H9 (cell line): ENCODE measurements around the gene SPEG. TPM values are rescaled to one million over a fixed set of nuclear protein-coding genes. Genes with fewer than 3 reads are reported as not detected.

Experiments used
- DNase-seq: peaks from one replicate; pipeline ENCODE4 v3.0.0-alpha.2; 2017
- H2AFZ ChIP-seq: one replicate; pipeline ENCODE4 v1.6.1; 2013; ENCODE audit warnings: mild to moderate bottlenecking, low read length, control low read depth, moderate library complexity
- H2AK5ac ChIP-seq: 2 replicates; pipeline ENCODE4 v1.6.1; 2013; ENCODE audit warnings: low read length, control low read depth, mixed read lengths; ENCODE audit not compliant: insufficient read length
- H2BK120ac ChIP-seq: one replicate; pipeline ENCODE4 v1.6.1; 2013; ENCODE audit warnings: low read depth, mild to moderate bottlenecking, low read length, control low read depth, inconsistent platforms; ENCODE audit not compliant: poor library complexity, severe bottlenecking
- H2BK12ac ChIP-seq: 2 replicates; pipeline ENCODE4 v1.6.1; 2013; ENCODE audit warnings: low read length, control low read depth, mixed read lengths, low read depth; ENCODE audit not compliant: insufficient read length
- H2BK15ac ChIP-seq: 2 replicates; pipeline ENCODE4 v1.6.1; 2013; ENCODE audit warnings: low read depth, low read length, control low read depth
- H2BK20ac ChIP-seq: one replicate; pipeline ENCODE4 v1.6.1; 2013; ENCODE audit warnings: low read depth, mild to moderate bottlenecking, low read length, control low read depth, inconsistent platforms; ENCODE audit not compliant: poor library complexity, severe bottlenecking
- H2BK5ac ChIP-seq: 2 replicates; pipeline ENCODE4 v1.6.1; 2013; ENCODE audit warnings: low read length, control low read depth, mixed read lengths; ENCODE audit not compliant: insufficient read length
- H3K14ac ChIP-seq: 2 replicates; pipeline ENCODE4 v1.6.1; 2013; ENCODE audit warnings: low read length, control low read depth; ENCODE audit not compliant: insufficient read depth
- H3K18ac ChIP-seq: 2 replicates; pipeline ENCODE4 v1.6.1; 2013; ENCODE audit warnings: low read depth, mild to moderate bottlenecking, mixed read lengths, low read length, control low read depth; ENCODE audit not compliant: insufficient read length
- H3K23ac ChIP-seq: 2 replicates; pipeline ENCODE4 v1.6.1; 2013; ENCODE audit warnings: low read length, control low read depth, mixed read lengths, low read depth; ENCODE audit not compliant: insufficient read length
- H3K23me2 ChIP-seq: 2 replicates; pipeline ENCODE4 v1.6.1; 2013; ENCODE audit warnings: low read depth, mild to moderate bottlenecking, mixed read lengths, low read length, control low read depth; ENCODE audit not compliant: insufficient read length, poor library complexity, severe bottlenecking
- H3K27ac ChIP-seq: 2 replicates; pipeline ENCODE4 v1.5.1; 2013; ENCODE audit warnings: low read length, control low read depth, mixed read lengths, low read depth; ENCODE audit not compliant: insufficient read length
- H3K27me3 ChIP-seq: 2 replicates; pipeline ENCODE4 v1.6.1; 2013; ENCODE audit warnings: low read length, control low read depth, inconsistent platforms; ENCODE audit not compliant: insufficient read depth
- H3K4ac ChIP-seq: 2 replicates; pipeline ENCODE4 v1.6.1; 2013; ENCODE audit warnings: low read depth, mild to moderate bottlenecking, control low read depth, inconsistent platforms, low read length, moderate library complexity
- H3K4me1 ChIP-seq: 2 replicates; pipeline ENCODE4 v1.6.1; 2013; ENCODE audit warnings: low read length, control low read depth, inconsistent platforms; ENCODE audit not compliant: insufficient read depth
- H3K4me2 ChIP-seq: 2 replicates; pipeline ENCODE4 v1.6.1; 2013; ENCODE audit warnings: low read length, control low read depth, mixed read lengths; ENCODE audit not compliant: insufficient read length, insufficient read depth
- H3K56ac ChIP-seq: 2 replicates; pipeline ENCODE4 v1.6.1; 2013; ENCODE audit warnings: low read depth, mild to moderate bottlenecking, mixed read lengths, low read length, control low read depth; ENCODE audit not compliant: insufficient read length
- H3K79me1 ChIP-seq: 2 replicates; pipeline ENCODE4 v1.6.1; 2013; ENCODE audit warnings: low read depth, mild to moderate bottlenecking, moderate library complexity, low read length, control low read depth, inconsistent platforms; ENCODE audit not compliant: insufficient read depth, poor library complexity, severe bottlenecking
- H3K79me2 ChIP-seq: 2 replicates; pipeline ENCODE4 v1.6.1; 2013; ENCODE audit warnings: low read length, control low read depth, inconsistent platforms; ENCODE audit not compliant: insufficient read depth
- H3K9ac ChIP-seq: 2 replicates; pipeline ENCODE4 v1.6.1; 2013; ENCODE audit warnings: low read length, control low read depth, mixed read lengths; ENCODE audit not compliant: insufficient read length; ENCODE audit errors: extremely low read depth
- H3K9me3 ChIP-seq: one replicate; pipeline ENCODE4 v1.6.1; 2013; ENCODE audit warnings: low read depth, low read length, inconsistent platforms; ENCODE audit not compliant: control insufficient read depth
- H3T11ph ChIP-seq: one replicate; pipeline ENCODE4 v1.6.1; 2013; ENCODE audit warnings: mild to moderate bottlenecking, low read length, control low read depth, inconsistent platforms
- H4K20me1 ChIP-seq: one replicate; pipeline ENCODE4 v1.6.1; 2013; ENCODE audit not compliant: control insufficient read depth, insufficient read length, insufficient read depth
- H4K5ac ChIP-seq: 2 replicates; pipeline ENCODE4 v1.6.1; 2013; ENCODE audit warnings: low read depth, mild to moderate bottlenecking, mixed read lengths, low read length, control low read depth; ENCODE audit not compliant: insufficient read length
- H4K8ac ChIP-seq: replicated peaks from 2 replicates; pipeline ENCODE4 v1.6.1; 2013; ENCODE audit warnings: low read length, control low read depth, mixed read lengths, low read depth; ENCODE audit not compliant: insufficient read length
- H4K91ac ChIP-seq: 2 replicates; pipeline ENCODE4 v1.6.1; 2013; ENCODE audit warnings: low read depth, mild to moderate bottlenecking, moderate library complexity, mixed read lengths, low read length, control low read depth; ENCODE audit not compliant: insufficient read length
- H3K27ac Mint-ChIP-seq, 3 experiments: 2 replicates in 2 of 3; 3 replicates in 1 of 3; pipeline ENCODE4 v1.8.0; 2020 to 2021; ENCODE audit warnings: mixed read lengths in 3 of 3, mild to moderate bottlenecking in 1 of 3, moderate library complexity in 1 of 3
- H3K27me3 Mint-ChIP-seq: 2 replicates; pipeline ENCODE4 v1.8.0; 2021; ENCODE audit warnings: low read depth, mild to moderate bottlenecking, moderate library complexity, mixed read lengths
- H3K36me3 Mint-ChIP-seq, 3 experiments: 2 replicates in 2 of 3; 3 replicates in 1 of 3; pipeline ENCODE4 v1.8.0; 2020 to 2021; ENCODE audit warnings: low read depth in 3 of 3, mixed read lengths in 3 of 3; ENCODE audit not compliant: insufficient read depth in 1 of 3
- H3K4me1 Mint-ChIP-seq, 2 experiments: 2 replicates each; pipeline ENCODE4 v1.8.0; 2020; ENCODE audit warnings: mixed read lengths in 2 of 2
- H3K4me3 Mint-ChIP-seq, 2 experiments: 2 replicates in 1 of 2; 3 replicates in 1 of 2; pipeline ENCODE4 v1.8.0; 2020 to 2021; ENCODE audit warnings: mild to moderate bottlenecking in 2 of 2, mixed read lengths in 2 of 2, moderate library complexity in 1 of 2
- H3K9me3 Mint-ChIP-seq, 2 experiments: 2 replicates in 1 of 2; 3 replicates in 1 of 2; pipeline ENCODE4 v1.8.0; 2020; ENCODE audit warnings: mild to moderate bottlenecking in 2 of 2, mixed read lengths in 2 of 2, moderate library complexity in 1 of 2
- CTCF ChIP-seq: fragments of 200-600 bp; sonication (generic); conservative IDR thresholded peaks from 3 replicates; pipeline ENCODE4 v1.8.0; 2021; ENCODE audit warnings: antibody characterized with exemption, mild to moderate bottlenecking
- WGBS: extraction: QIAGEN DNeasy Blood & Tissue Kit; methylation state at CpG from one replicate; pipeline ENCODE4 v1.1.7; 2013; ENCODE audit warnings: missing lambda C conversion rate, low lambda C conversion rate, mixed read lengths; ENCODE audit not compliant: insufficient read length; ENCODE audit errors: extremely low coverage; 5-methylcytosine and 5-hydroxymethylcytosine counted together
- total RNA-seq: library from RNA; stranded (reverse); gene quantifications from 2 replicates; pipeline ENCODE4 v1.2.1, GENCODE V29; 2021

The SPEG gene
- total RNA-seq, 1 experiment from 2014 or later = 23.7 TPM

DNA sequence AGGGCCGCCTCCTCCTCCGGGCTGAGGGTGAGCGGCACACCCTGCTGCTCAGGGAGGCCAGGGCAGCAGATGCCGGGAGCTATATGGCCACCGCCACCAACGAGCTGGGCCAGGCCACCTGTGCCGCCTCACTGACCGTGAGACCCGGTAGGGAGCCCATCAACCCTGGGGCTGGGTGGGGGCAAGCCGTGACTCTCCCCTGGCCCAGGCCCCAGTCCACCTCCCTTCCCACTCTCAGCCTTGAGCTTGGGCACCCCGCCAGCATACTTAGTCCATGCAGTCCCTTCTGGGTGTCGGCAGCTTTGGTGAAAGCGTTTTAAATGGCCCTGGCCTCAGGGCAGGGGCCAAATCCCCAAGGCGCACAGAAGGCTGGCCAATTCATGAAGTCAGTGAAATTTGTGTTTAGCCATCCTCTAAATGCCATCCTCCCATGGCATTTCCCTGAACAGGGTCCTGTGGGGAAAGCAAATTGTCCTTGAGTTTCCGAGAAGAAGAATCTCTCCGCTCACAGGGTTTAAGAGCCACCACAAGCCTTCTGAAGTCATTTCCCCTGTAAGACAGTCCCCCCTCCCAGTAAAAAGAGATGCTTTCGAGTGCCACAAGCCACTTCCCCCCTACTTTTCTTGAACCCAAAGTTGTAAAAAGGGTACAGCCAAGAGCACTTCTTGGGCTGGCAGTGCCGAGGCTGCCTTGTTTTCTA lies 17.2 kb downstream of the SPEG start:
- Histone ChIP-seq H3K4ac (no peak overlapping the region), H3K27me3 (no peaks in the 10 kb centered on the region; the same call in 1 of the 2 replicates), H3K79me1 (no peaks in the 10 kb centered on the region), H3K23ac (no peak overlapping the region), H4K91ac (no peak overlapping the region), H3T11ph (no peak overlapping the region), H3K18ac (no peak overlapping the region), H3K9ac (no peak overlapping the region), H2AFZ (no peak overlapping the region), H3K27ac (no peak overlapping the region), H4K5ac (no peak overlapping the region), H3K4me1 (no peaks in the 10 kb centered on the region), H3K56ac (no peak overlapping the region), H3K14ac (no peak overlapping the region), H2BK15ac (no peak overlapping the region), H4K20me1 (peaks cover 3% of the 10 kb centered on the region), H2BK120ac (no peak overlapping the region), H3K79me2 (no peaks in the 10 kb centered on the region), H4K8ac (no peak overlapping the region), H3K23me2 (peaks cover 4% of the 10 kb centered on the region), H2AK5ac (no peak overlapping the region), H2BK12ac (no peak overlapping the region), H2BK20ac (no peak overlapping the region), H3K4me2 (no peak overlapping the region), H3K9me3 (no peaks in the 10 kb centered on the region), H2BK5ac (no peak overlapping the region)
- Mint-ChIP-seq H3K4me1 (peaks cover 7 to 22% of the 10 kb centered on the region in 2 experiments; a peak in 3 of 4 replicates), H3K36me3 (peaks cover 5 to 9% (median 7%) of the 10 kb centered on the region in 3 experiments; a peak in 6 of 7 replicates), H3K27me3 (peaks cover 36% of the 10 kb centered on the region), H3K4me3 (no peak overlapping the region), H3K9me3 (no peaks in the 10 kb centered on the region), H3K27ac (peak overlapping the region in 1 of 3 experiments; percentile 72; a peak in 1 of 7 replicates)
- no CpG with 5 or more reads among the region's 18 CpGs for WGBS
- TF ChIP-seq CTCF = no peak
- DNase-seq = no peak
